ENCODE results near the gene WDR86.

The WDR86 gene

DNA sequence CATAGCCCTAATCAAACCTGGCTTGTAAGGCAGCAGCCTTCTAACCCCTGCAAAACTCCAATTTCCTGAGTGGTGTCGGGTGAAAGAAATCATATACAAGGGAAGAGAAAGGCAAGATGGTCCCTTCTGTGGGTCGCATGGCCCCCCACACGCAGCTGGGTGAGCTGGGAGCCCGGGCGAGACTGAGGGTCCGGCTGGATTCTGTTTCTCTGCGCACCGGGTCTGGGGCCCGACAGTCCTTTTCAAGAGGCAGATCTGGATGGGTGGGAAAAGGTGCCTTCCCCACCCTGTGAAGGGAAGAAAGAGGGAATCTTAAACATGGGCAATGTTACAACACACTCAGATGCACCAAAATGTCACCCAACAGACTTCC lies 18.5 kb downstream of the WDR86 start:
- no peak for DNase-seq (ENCODE audit: low read depth in 3 of 3)

DNA sequence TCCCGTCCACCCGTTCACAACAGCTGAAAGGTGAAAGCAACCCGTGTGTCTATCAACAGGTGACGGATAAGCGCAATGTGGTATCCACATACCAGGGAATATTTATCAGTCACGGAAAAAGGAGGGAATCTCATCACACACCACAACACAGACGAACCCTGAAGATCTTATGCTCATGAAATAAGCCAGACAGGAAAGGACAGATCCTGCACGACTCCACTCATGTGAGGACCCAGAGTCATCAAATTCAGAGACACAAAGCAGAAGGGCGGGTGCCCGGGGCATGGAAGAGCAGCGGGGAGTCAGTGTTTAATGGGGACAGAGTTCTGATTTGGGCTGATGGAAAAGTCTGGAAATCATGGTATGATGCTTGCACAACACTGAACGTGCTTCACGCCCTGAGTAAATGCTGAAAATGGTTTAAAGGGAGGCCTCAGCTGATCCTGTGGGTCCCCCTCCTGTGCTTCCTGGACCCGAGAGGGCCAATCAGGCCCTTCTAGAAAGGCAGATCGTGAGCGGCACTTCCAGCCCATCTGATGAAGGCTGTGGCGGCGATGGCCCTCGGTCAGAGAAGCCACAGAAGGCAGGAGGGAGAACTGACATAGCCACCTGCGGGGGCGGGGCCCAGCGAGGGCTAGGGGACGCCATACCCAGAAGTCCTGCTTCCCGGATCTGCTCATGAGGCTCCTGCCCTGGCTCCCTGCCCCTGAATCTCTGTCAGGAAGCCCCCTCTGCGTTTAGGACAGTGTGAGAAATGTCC lies 19.1 kb downstream of the WDR86 start:
- DNase-seq (ENCODE audit: low read depth in 3 of 3), result no peak

DNA sequence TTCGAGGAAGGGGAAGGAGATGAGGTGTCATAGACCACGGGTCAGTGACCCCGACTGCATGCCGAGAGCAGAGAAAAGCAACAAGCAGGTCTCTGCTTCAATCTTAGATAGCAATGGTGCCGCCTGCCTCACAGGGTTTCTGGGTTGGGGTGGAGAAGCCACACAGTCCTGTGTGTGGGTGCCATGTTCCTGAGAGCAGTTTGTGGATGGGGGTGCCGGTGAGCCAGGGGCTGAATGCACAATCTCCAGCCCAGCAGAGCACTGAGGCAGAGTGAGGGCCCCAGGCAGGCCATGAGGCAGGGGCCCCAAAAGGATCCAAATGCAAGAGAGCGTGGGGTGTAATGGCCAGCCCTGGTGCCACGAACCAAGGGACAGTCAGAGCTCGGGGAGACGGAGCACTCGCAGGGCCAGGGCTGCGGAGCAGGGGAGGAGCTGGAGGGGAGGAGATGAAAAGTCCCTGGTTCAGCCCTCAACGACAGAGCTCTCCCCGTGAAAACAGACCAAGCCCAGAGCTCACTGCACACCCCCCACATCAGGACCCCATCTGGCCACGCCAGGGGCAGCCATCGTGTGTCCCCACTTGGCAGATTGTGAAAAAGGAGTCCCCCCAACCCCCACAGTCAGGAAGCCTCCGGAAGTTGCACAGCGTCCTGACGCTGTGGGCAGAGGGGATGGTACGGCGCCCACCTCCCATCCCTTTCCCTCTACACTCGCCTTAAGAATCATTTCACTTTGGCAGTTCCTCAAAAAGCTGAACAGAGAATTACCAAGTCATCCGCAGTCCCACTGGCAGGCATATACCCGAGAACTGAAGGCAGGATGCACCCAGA lies 19.9 kb downstream of the WDR86 start:
- DNase-seq (ENCODE audit: low read depth in 3 of 3), result no peak

DNA sequence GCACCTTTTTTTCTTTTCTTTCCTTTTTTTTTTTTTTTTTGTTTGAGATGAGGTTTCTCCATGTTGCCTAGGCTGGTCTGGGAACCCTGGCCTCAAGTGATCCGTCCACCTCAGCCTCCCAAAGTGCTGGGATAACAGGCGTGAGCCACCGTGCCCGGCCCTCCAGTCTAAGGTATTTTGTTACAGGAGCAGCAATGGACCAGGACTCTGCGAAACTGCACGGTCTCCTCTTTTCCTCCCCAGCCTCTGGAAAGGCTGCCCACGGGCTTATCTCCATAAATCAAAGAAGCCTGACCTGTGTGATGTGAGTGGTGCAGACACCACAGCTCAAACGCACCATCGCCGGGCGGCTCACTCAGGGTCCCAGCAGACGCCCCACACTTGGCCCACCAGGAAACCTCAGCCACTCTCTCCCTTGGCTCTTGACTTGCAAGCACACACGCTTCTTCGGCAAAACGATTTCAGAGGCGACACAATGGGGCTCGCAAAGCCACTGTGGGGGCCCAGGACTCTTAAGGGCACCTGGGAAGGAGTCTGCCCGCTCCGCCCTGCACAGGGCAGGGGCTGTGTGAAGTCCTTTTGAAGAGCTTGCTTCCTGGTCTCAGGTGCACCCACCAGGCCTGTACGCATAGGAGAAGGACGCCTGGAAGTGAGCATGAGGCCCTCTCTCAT lies 20.6 kb downstream of the WDR86 start:
- DNase-seq (ENCODE audit: low read depth in 3 of 3), result no peak

DNA sequence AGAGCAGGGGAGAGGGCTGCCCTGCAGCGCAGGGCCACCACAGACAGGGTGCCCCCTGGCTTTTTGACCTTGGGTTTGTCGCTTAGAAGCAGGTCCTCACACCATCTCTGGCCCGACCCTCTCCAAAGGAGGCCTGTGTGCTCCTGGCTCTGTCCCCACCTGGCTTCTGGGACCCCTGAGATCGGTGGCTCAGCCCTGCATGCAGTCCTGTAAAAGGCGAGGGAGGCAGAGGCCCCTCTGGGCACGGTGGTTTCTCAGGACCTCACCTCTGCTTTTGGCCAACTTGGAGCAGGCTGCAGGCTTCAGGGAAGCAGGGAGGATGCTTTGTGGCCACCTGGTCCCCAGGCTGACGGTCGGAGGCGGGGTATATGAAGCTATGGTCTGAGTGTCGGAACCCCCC lies 21.4 kb downstream of the WDR86 start:
- DNase-seq (ENCODE audit: low read depth in 3 of 3), result no peak

- no peak for DNase-seq (ENCODE audit: low read depth in 3 of 3)
Measured at GRCh38 chr7:151388007-151388297, 21.9 kb downstream of the WDR86 start.

- no peak for DNase-seq (ENCODE audit: low read depth in 3 of 3)
Measured at GRCh38 chr7:151387161-151388006, 22.5 kb downstream of the WDR86 start.

DNA sequence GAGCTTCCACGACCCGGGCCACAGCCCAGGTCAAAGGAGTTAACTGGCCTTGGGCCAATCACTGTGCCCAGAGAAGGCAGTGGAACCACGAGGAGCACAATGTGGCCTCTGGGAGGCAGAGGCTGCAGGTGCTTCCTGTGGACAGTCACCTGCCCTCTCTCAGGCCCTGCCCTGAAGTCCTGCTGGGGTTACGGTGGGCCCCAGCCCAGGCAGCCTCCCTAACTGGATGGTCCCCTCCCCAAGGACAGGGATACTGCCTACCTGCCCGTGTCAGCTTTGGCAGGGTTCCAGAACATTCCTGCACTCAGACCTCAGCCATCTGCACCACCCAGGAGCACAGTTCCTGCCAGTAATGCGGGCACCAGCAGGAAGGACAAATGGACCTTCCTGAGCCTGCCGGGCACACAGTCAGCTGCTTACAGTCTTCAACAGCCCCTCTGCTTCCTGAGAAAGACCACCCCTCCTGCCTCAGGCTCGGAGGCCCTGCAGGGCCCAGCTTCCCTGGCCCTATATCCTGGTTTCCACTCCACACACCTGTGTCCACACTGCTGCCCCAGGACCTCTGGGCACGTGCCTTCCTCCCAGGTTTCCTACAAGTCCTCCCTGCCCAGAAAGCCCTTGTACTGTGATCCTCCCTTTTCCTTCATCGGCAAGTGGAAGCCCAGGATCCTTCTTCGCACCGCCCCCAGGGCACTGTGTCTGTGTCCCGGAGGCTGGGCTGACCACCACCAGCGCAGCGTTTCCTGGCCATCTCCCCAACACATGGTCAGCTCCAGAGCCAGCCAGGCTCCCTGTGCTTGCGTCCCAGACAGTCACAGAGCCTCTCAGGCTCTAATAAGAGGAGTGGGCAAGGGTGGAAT lies 23.3 kb downstream of the WDR86 start:
- no peak for DNase-seq (ENCODE audit: low read depth in 3 of 3)

GRCh38 chr7:151385626-151386300 lies 24.1 kb downstream of the WDR86 start:
- no peak for DNase-seq (ENCODE audit: low read depth in 3 of 3)

DNA sequence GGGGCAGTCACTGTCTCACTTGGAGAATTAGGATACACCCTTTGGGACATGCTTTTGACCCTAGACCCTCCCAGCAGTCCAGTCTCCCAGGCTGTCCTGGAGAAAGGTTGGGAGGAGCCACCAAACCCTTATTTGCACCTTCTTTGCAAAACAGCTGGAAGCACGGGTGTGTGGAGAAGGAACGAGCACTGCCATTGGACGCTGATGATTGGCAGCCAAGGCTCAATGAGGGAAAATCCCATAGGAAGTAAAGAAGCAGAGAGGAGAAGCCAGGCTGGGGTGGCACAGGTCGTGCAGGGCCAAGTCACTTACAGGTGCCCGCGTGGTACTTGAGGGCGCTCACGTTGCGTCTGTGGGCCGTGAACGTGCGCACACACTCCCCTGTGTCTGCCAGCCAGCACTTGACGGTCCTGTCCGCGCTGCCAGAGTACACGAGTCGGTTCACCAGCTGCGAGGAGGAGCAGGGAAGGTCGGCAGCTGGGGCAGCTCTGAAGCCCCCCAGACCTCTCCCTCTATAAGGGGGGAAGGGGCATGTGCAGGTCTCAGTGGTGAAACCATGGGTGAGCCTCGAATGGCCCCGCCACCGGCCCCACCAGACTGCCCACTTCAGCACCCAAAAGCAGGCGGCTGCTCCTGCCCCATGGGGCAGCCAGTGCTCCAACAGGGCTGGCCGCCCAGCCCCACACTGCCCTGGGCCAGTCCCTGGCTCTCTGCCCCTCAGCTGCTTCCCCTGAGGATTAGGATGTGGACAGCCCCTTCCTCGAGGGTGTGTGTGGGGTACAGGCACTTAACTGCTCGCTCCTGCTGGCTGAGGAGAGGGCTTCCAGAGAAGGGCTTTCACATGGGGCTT lies 24.8 kb downstream of the WDR86 start:
- no peak for DNase-seq (ENCODE audit: low read depth in 3 of 3)

GRCh38 chr7:151384352-151384697 lies 25.5 kb downstream of the WDR86 start:
- no peak for DNase-seq (ENCODE audit: low read depth in 3 of 3)

- no peak for DNase-seq (ENCODE audit: low read depth in 3 of 3)
Measured at GRCh38 chr7:151383638-151384351, 26.0 kb downstream of the WDR86 start.

DNA sequence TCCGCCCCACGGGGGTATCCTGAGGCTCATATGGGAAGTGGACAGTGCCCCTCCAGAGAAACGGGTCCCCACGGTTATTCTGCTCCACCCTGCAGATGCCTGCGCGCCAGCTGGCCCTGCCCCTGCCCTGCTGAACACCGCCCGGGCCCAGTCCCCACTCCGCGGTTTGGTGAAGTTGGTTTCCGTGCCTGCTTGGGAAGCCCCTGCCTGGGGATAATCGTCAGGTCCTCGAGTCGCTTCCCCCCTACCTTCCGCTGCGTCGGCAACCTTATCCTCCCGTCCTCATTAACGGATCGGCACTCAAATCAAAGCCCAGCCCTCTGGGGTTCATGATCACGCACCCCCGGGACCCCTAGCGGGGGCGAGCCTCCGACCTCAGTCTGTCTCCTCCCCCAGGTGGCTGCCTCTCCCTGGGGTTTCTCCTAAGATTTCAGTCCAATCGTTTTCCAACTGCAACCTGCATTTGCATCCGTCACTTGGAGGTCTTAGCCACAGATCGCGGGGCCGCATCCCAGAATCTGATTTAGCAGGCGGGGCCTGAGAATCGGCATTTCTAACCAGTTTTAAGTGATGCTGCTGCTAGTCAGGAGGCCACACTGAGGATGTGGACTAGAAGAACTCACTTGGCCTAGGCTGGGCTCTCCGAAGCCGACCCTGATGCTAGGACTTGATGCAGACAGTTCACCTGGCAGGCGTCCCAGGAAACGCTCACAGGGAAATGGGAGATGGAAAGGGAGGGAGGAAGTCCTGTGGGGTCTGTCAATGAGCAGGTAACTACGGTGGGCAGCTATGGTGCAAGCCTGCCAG lies 27.6 kb downstream of the WDR86 start:
- no peak for DNase-seq (ENCODE audit: low read depth in 3 of 3)

- DNase-seq (ENCODE audit: low read depth in 3 of 3), result no peak
Measured at GRCh38 chr7:151381348-151382078, 28.3 kb downstream of the WDR86 start.

GRCh38 chr7:151381098-151381347 lies 28.8 kb downstream of the WDR86 start:
- no peak for DNase-seq (ENCODE audit: low read depth in 3 of 3)

DNA sequence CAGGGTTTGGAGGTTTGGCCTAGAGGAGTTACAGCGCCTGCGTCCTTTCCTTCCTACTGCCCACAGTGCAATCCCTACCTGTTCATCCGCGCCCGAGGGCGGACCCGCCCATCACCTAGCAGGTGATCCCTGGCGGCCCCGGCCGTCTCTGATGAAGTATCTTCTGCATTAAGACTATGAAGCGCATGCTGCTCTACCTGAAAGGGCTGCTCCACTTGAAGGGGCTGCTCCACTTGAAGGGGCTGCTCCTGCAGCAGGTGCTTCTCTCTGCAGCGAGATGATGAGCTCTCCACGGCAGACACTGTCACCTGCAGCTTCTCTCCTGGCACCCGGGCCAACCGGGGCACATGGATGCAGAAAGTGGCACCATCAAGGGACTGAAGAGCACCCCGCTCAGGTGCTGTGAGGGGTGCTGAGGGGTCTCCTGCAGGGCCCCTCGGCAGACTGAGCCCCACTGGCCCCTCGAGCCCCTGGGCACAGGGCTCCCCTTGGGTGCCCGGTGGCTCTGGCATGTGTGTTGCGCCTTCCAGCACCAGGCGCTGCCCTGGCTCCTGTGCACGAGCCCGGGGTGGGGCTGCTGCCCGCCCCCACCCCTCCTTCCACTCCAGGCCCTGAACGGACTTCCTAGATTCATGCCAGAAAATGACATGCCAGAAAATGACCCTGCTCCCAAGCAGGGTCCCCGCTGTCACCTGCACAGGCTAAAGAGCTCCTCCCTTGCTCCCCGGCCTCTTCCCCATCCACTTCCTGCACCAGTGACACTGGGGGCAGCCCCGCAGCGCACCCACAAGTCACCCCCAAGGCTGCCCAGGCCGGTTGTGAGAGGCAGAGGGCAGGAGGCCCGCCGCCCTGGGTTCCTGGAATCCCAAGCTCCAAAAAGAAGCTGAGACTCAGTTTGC lies 29.4 kb downstream of the WDR86 start:
- no peak for DNase-seq (ENCODE audit: low read depth in 3 of 3)
